Measurements from ENCODE around the gene LBHD2.

LBHD2 gene

DNA sequence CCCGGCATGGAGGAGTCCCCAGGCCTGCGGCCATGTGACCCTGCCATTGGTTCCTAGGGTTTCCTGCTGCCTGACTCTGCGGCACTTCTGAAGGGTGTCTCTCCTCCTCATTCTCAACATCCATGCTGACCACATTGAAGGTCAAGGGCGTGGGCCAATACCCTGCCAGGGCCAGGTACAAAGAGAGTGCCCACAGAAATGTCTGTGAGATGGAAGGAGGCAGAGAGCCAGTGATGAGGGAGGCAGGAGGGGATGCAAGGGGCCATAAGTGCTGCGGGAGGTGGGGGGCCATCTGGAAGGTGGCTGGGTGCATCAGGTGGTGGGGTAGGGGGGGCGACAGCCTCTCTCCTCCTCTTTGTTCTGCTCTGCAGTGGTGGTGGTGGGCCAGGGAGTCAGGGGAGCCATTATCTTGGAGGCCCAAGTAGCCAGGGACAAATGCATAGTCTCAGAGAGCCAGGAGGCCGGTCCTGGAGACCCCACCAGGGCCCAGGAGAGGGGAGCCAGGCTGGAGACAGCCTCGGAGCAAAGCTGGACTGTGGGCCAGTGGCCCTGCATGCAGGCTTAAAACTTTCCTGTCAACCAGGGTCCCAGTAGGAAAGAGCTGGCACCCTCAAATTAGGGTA, 13.6 kb upstream of the LBHD2 start:
- DNase-seq = no peak

DNA sequence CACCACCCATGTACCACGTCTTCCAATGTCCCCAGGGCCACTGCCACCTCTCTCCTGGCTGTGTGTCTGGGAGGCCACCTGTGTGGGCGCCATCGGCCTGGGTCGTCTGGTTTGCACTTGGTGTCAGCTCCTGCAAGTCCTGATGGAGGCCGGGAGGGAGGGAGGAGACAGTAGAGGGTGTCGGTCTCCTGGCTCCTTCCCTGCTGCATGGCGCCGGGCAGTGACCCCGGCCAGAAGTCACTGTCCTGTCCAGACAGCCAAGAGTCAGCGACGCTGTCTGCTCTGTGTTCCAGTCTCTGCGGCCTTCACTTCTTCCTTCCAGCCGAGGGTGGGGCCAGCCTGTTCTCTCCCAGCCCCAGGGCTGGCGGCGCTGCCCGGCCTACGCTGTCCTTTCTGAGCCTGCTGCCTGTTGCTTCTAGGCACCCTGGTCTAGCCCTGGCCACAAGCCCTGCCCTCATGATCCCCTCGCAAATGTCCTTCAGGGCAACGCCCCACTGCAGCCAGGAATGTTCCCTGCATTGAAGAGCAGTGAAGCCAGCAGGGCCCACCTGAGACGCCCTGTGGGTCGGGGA, 13.0 kb upstream of the LBHD2 start:
- peak; percentile 18 for DNase-seq

DNA sequence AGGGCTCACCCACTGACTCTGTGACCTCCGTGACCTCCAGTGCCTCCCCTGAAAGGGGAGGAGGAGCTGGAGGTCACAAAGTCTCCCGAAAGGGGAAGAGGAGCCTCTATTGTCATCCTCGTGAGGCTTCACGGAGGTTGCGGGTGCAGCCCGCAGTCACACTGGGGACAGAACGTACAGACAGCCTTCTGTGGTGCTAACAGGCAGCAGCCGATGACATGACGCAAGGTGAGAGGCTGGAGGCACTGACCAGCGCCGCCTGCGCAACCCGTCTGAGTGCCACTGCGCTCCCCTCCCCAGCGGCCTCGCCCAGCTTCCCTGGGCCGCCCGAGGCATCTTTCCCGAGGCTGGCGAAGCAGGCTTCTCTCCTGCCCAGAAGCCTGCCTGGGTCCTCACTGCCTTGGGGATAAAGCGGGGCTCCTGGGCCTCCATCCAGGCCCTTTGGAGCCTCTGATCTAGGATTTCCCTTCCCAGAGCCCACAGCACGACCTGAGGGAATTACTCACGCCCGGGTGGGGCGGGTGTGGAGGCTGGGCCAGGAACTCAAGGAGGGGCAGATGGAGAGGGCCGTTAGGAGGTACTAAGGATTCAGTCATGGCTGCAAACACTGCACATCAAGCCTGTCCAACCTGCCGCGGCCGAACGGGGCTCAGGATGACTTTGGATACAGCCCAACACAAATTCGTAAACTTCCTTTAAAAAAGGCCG, 12.3 kb upstream of the LBHD2 start:
- no peak for DNase-seq

DNA sequence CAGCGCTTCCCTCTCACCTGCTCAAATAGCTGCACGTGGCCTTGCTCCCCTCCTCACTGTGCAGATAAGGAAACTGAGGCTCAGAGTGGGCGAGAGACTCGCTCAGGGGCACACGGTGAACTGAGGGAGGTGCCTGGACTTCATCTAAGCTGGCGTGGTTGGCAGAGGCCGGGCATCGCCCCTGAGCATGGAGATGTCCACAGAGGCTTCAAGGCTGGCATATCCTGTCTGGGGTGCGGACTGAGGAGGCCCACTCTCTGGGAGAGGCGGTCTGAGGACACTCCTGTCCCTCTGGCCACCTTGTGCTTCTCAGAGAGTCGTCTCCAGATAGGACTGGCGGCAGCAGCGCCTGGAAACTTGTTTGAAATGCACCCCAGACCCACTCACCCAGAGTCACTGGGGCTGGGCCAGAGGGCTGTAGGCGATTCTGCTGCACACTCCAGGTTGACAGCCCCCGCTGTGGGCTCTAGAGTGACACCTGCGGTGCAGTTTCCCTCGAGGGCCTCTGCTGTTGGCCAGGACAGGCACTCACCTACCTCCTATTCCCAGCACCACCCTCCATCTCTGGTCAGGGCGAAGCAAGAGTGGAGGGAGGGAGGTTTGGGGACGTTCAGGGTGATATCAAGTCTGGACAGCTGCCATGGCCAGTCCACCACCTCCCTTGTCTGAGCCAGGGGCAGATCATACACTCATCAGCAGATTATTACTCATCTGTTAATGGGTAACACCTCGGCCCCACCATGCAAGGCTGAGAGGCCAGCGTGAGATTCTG, 11.2 kb upstream of the LBHD2 start:
- no peak for DNase-seq

DNA sequence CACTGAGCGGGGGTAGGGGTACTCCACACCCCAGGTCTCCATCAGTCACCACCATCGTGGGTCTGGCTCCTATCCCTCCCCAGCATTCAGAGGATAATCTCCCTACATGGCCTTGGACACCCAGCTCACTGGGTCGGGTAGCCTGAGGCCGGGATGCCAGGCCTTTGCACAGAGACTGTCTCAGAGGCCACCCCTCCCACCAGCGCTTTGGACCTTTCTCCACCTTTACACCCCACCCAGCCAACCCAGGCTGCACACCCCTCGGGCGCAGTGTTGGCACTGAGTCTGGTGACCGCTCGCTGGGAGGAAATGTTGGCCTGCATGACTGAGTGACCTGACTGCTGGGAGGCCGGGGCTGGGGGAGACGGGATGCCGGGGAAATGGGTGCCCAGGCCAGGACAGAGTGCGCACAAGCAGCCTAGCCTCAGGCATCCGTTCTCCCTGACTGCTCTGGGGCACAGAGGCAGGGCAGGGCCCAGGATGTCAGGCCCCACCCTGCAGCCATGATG, 10.6 kb upstream of the LBHD2 start:
- peak; percentile 17 for DNase-seq

DNA sequence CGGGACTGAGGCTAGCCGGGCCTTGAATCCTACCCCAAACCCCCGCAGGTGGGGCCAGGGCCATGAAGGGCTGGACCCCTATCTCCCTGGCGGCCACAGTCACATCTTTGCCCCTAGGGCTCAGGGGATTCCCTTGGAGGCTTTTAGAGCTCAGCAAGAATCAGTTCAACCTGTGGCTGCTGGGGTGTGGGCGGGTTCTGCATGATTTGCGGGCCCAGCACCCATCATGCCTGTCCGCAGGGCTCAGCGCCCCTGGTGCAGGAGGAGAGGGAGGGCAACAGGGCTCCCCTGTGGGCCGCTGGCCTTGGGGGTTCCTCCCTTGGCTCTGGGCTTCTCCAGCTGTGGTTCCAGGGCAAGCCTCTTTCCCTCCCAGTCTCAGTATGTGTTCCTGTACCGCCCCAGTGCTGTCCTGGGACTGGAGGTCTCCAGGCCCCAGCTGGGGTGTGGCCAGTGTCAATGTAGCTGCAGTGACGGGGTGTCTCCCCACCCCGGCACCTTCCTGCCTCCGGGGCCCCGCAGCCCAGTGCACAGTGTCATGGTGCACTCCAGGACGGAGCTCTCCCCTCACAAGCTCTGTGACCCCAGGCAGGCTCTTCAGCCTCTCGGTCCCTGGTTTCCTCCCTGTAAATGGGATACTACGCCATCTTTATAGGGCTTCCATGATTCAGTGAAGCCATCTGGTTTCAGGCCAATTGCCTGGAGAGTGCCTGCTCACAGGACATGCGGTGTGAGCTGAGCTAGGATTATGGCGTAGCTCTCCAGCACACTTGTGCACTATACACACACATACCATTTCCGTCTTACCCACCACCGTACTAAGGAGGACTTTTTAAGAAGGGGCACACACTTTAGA, 9.9 kb upstream of the LBHD2 start:
- DNase-seq = peak; percentile 24

DNA sequence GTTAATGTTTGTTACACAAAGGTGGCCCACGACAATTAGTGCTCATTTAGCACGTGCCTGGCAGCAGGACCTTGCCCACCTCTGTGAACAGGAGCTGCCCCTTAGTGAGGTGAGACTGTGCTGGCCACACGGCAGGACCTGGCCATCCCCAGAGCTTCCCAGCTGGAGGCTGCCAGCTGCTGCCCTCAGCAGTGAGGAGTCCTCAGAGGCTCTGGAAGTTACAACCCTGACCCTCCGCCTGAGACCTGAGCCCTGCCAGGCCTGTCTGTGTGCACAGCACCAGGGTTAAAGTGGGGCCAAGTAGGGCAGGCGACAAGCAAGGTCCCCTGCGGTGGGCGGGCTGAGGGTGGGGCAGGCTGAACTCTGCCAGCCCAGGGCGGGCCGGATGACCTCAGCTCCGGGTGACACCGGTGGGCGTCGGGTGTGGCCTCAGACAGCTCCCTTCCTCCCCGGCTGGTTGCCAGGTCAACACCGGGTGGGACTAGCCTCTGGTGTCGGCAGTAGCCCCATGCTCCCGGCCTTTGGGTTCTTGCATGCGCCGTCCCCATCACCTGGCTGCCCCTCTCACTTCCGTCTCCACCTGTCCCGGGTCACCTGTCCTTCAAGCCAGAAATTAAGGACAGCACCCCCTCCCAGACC, 9.2 kb upstream of the LBHD2 start:
- peak; percentile 78 for DNase-seq

DNA sequence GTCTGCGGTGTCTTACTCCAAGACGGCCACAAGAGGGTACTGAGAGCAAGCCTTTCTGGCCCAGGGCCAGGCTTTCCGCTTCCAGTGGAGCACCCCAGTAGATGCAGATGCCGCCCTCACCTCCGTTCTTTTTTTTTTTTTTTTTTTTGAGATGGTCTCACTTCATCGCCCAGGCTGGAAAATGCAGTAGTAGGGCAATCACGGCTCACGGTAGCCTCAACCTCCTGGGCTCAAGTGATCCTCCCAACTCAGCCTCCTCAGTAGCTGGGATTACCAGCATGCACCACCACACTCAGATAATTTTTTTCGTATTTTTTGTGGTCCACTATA, 5.6 kb upstream of the LBHD2 start:
- DNase-seq = peak; percentile 81

DNA sequence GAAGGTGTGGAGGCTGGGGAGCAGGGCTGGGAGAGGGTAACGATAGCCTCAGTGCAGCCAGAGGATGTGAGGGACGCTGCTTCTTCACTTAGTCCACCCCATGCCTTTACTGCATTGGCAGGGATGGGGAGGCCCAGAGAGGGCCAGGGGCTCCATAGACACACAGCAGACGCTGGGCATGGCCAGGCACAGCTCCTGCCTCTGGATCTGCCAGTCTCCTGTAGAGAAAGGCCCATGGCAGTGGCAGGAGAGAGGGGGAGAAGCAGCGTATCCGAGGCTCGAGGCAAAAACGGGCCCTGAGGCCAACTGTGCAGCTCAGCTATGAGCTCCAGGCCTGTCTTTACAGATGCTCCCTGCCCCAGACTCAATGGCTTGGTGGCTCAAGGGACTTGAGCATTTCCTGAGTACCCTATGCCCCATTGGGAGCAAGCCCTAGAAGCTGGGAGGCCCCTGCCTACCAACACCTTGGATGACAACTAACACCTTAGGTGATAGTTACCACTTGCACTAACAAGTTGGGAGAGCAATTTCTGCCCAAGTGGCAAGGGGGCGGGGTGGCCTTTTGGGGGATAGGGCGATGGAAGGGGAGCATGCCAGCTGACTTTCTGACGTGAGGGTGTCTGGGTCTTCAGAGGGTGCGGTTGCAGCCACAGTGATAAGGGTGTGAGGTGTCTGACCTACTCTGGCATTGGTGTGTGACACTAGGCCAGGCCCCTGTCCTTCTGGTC, 5.0 kb upstream of the LBHD2 start:
- DNase-seq = peak; percentile 15

DNA sequence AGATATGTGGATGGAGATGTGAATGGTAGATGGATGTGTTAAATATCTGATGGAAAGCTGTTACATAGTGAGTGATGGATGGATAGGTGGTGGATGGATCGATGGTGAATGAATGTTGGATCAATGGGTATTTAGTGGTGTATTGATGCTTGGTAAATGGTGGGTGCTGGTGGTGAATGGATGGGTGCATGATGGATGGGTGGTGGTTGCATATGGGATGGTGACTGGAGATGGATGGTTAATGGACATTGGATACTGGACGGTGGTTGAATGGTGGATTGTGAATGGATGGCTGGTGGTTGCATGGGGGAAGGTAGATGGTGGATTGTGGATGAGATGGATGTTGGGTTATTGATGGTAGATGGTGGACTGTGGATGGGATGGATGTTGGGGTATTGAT, 2.1 kb upstream of the LBHD2 start:
- DNase-seq = no peak

DNA sequence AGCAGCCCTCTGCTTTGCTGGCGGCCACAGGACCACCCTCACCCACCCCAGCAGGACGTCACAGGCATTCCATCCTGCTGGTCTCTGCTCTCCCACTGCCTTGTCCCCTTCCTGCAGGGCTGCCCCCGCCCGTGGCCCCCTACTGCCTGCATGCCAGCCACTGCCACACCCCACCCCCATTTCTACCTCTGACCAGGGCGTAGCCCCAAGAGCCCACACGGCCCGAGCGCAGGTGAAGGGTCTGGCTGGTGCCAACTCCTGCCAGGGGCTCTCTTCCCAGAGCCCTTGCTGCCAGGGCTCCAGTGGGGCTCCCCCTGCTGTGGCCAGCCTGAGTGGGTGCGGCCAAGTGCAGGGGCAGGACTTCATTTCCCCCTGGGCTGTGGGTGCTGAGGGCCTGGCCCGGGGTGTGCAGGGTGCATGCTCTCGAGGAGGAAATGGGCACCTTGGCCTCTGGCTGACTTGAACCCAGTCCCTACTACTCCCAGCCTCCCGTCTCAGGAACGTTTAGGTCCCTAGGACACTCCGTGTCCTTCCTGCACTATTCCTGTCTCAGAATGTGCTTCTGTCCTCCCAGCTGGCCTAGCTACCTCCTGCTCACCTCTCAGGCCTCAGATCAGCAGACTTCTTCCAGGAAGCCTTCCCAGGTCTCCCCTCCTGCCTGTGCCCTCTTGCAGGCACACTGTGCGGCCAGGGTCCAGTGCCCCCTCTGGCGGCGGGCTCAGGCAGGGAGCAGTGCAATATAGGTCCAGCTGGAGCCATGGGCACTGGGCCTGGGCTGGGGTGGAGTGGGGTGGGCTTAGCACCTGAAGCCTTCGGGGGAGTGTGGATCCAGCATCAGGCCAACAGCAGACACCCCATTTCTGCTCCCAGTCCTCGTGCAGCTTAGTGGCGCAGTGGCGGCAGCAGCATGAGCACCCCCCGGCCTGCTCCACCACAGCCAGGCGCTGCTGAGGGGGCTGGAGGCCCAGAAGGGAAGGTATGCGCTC, 1.4 kb downstream of the LBHD2 start:
- DNase-seq = peak; percentile 18

DNA sequence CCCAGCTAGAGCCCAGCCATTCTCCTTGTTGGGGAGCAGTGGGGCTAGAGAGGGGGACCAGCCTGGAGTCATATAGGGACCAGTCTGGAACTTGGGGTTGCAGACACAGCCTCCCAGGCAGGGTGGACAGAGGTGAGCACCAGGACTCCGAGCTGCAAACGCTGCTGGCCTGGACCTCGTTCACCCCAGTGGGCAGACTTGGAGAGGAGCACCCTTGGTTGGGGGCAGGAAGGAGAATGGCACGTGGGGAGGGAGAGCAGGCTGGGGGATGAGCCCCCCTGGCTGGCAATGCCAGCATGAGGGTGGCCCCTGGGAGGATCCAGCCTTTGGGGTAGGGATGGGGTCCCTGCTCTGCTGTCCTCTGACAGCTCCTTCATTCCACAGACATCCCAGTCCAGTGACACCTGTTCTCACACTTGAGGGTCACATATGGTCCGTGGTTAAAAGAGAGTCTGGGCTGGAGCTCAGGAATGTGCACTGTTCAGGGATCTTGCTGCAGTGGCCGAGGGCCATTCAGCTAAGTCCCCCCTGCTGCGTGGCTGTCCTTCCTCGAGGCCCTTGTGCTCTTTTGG, 2.8 kb downstream of the LBHD2 start:
- no peak for DNase-seq

DNA sequence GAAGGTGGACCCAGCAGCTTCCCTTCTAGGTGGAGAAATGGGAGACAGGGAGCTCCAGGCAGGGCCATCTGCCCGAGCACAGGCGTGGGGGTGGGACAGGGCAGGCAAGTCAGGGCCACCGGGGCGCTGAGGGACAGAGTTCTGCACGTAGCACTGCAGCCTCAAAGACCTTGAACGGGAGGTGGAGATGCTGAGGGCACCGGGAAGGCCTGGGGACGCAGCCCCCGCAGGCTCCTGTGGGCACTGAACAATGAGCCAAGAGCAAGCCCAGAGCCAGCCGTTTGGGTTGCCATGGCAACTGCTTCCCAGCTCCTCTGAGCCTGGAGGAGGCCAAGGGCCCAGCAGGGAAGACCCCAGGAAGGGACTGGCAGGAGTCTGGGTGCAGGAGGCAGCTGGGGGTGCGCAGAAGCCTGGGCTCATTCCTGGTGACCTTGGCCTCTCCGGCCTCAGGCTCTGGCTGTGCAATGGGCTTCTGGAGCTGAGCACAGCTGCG, 3.4 kb downstream of the LBHD2 start:
- no peak for DNase-seq

DNA sequence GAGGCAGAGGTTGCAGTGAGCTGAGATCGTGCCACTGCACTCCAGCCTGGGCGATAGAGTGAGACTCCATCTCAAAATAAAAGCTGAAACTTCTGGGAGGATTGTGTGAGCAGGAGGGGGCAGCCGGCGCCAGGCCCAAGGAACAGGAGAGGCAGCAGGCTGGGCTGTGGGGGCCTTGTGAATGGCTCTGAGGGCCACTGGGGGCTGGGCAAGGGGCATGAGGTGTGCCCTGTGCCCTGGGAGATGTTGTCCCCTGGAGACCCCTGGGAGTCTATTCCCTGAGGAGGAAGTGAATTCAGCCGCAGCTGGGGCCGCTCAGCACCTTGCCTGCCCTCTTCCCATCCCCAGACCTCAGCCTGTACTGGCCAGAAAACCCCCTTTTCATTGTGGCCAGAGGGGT, 4.9 kb downstream of the LBHD2 start:
- DNase-seq = no peak

DNA sequence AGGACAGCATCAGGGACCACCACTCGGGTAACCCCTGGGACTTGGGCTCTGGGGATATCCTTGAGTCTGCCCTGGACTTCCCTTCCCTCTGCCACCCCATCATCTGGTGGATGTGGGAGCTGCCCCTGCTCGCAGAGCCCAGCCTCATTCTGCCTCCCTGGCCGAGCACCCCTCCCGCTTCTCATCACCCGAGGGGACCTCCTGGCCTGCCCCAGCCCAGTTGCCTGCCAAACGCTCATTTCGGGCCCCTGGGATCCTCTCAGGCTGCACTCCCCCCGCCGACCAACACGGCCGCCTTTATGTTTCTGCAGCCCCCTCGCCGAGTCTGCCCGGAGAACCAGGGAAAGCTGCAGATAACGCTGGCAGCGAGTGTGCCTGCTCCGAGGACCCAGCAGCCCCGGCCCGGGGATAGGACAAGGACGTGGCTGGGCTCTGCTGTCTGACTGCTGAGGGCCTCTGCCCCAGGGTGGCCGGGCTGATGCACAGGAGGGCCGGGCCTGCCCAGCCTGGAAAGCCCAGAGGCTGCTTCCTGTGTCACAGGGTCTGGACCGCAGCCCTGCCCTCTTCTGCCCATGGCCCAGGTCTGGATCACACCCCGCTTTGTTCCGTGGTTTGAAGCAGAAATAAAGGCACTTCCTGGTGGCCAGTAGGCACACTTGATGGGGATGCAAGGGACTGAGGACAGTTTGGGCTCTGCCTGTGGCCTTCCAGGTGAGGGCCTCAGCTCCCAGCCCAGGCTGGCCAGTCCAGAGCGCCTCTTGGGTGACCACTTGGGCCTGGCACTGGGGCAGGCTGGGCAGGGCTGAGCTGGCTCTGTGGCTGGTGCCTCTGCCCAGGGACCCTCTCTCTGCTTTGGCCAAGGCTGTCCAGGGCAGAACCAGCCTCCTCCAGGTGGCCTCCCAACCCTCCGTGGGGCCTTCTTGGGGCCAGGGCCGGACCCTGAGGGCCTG, 5.7 kb downstream of the LBHD2 start:
- no peak for DNase-seq

DNA sequence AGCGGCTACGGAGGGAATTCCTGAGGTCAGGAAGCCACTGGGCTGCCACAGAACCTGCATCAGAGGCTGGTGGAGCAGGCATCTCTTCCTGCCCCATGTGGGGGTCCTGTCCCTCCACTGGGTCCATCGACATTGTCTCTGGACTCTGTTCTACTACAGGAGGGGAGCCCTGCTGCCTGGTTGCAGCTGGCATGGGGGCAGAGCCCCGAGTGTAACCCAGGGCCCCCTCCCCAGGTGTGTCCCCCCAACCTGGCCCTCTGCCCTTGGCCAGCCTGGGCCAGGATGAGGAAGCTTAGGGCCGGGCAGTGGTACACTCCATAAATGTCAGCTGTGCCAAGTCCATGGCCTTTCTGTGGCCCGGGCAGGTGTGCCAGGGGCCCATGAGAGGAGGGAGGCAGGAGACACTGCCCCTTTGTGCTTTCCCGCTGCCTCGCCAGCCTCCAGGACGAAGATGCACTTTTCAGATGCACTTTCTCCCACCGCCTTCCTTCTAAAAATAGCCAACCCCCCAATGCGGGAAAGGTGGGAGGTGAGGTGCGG, 6.5 kb downstream of the LBHD2 start:
- DNase-seq = no peak

DNA sequence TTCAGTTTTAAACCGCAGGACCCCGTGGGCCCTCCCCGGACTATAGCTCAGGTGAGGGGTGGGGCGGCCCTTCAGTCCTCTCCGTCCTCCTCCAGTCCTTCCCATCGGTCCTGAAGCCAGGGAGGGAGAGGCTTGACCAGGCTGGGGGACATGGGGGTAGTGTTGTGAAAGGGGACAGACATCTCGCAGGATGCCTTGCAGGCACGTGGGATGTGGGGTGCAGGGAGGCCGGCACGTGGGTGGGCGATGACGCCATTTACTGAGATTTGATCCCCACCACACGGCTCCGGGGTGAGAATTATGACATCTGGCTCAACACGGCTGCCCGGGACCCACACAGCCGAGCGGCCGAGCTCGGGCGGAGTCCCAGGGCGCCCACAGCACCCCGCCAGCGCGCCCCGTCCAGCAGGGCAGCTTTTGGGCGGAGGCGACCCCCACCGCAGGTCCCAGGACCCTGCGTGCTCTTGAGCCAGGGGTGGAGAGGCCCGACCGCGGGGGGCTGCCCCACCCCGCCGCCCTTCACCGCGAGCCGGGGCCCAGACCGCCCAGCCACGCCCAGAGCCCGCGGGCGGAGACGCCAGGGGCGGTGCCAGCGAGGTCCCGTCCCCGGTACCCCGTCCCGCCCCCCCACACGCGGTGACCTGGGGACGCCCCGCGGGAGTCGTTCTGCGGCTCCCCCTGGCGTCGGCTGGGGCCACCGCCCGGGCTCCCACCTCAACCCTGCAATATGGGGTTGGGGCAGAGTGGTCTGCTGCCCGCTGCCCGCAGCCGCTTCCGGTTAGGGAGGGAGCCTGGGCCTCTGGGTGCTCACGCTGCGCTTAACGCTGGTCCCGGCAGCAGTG, 7.3 kb downstream of the LBHD2 start:
- no peak for DNase-seq

Data from femur (tissue), 1 donor.